HEK293 (cell line): ENCODE data around the gene ATP6V1B1.

ENCODE experiments used
- EGR2 ChIP-seq: fragments of 450-650 bp; formaldehyde crosslinking; IDR thresholded peaks from 2 replicates; pipeline ENCODE4 v1.5.1; 2016; ENCODE audit warnings: low read depth, missing biosample characterization, missing genetic modification characterization
- GLI4 ChIP-seq: fragments of 450-650 bp; formaldehyde crosslinking; IDR thresholded peaks from 2 replicates; pipeline ENCODE4 v1.5.1; 2016; ENCODE audit warnings: missing biosample characterization, missing genetic modification characterization
- YY1 ChIP-seq: fragments of 450-650 bp; formaldehyde crosslinking; IDR thresholded peaks from 2 replicates; pipeline ENCODE4 v1.5.1; 2018; ENCODE audit warnings: missing biosample characterization, missing genetic modification characterization
- ZNF10 ChIP-seq: fragments of 450-650 bp; formaldehyde crosslinking; IDR thresholded peaks from 2 replicates; pipeline ENCODE4 v1.5.1; 2017; ENCODE audit warnings: missing biosample characterization, missing genetic modification characterization
- ZNF2 ChIP-seq: fragments of 450-650 bp; formaldehyde crosslinking; IDR thresholded peaks from 2 replicates; pipeline ENCODE4 v1.5.1; 2016; ENCODE audit warnings: missing biosample characterization, missing genetic modification characterization
- ZNF350 ChIP-seq: fragments of 450-650 bp; formaldehyde crosslinking; IDR thresholded peaks from 2 replicates; pipeline ENCODE4 v1.5.0; 2017; ENCODE audit warnings: missing biosample characterization, mild to moderate bottlenecking, missing genetic modification characterization
- ZNF391 ChIP-seq: fragments of 450-650 bp; formaldehyde crosslinking; IDR thresholded peaks from 2 replicates; pipeline ENCODE4 v1.5.1; 2016; ENCODE audit warnings: low read depth, missing biosample characterization, missing genetic modification characterization, borderline replicate concordance
- ZNF629 ChIP-seq: fragments of 450-650 bp; formaldehyde crosslinking; IDR thresholded peaks from 2 replicates; pipeline ENCODE4 v1.5.1; 2017; ENCODE audit warnings: missing biosample characterization, missing genetic modification characterization
- TF ChIP-seq, protein P1 (sequence below): fragments of 450-650 bp; formaldehyde crosslinking; IDR thresholded peaks from 2 replicates; pipeline ENCODE4 v1.5.1; 2016; ENCODE audit warnings: missing biosample characterization, missing genetic modification characterization
- TF ChIP-seq, protein P2 (sequence below): fragments of 450-650 bp; formaldehyde crosslinking; IDR thresholded peaks from 2 replicates; pipeline ENCODE4 v1.5.1; 2016; ENCODE audit warnings: missing biosample characterization, missing genetic modification characterization
- TF ChIP-seq, protein P3 (sequence below): fragments of 450-650 bp; formaldehyde crosslinking; IDR thresholded peaks from 2 replicates; pipeline ENCODE4 v1.5.1; 2016; ENCODE audit warnings: missing biosample characterization, missing genetic modification characterization
- TF ChIP-seq, protein P4 (sequence below): fragments of 450-650 bp; formaldehyde crosslinking; IDR thresholded peaks from 2 replicates; pipeline ENCODE4 v1.5.1; 2016; ENCODE audit warnings: missing biosample characterization, missing genetic modification characterization
- TF ChIP-seq, protein P5 (sequence below): fragments of 450-650 bp; formaldehyde crosslinking; IDR thresholded peaks from 2 replicates; pipeline ENCODE4 v1.5.1; 2016; ENCODE audit warnings: missing biosample characterization, missing genetic modification characterization, low read depth
- TF ChIP-seq, protein P6 (sequence below): fragments of 450-650 bp; formaldehyde crosslinking; IDR thresholded peaks from 2 replicates; pipeline ENCODE4 v1.5.1; 2016; ENCODE audit warnings: missing biosample characterization, missing genetic modification characterization

DNA sequence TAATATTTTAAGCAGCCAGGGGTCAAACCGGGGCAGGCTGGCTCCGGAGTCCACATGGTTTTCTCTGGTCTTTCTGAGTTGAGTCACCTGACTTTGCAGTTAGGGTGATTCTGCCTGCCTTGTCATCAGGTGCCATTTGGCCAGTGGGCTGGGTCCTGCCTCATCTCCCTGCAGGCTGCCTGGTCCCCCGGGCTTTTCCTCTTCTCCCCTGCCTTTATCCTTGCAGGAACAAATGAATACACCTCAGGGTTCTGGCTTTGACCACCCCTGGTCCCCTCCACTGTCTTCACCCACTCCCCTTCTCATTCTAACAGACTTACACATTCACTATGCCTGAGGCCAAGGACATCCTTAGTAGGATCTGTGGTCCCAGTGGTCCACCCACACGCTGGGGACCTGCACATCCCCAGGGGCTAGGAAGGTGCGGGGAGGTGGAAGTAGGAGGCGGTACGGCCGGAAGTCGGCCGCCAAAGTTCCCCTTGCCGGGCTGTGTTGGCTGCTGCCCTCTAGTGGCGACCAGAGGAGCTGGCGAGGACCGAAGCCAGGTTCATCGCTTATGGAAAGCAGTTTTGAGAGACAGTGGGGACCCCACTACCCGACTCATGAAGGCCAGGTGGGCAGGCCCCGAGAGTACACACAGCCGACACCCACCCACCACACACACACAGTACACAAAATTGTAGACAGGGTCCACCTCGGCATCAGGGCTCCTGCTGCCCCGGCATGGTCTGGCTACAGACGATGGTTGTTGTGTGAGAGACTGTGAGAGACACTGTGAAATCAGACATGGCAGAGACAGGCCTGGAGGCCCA is 65.3 kb downstream of the ATP6V1B1 start:
- TF ChIP-seq, protein P1, sequence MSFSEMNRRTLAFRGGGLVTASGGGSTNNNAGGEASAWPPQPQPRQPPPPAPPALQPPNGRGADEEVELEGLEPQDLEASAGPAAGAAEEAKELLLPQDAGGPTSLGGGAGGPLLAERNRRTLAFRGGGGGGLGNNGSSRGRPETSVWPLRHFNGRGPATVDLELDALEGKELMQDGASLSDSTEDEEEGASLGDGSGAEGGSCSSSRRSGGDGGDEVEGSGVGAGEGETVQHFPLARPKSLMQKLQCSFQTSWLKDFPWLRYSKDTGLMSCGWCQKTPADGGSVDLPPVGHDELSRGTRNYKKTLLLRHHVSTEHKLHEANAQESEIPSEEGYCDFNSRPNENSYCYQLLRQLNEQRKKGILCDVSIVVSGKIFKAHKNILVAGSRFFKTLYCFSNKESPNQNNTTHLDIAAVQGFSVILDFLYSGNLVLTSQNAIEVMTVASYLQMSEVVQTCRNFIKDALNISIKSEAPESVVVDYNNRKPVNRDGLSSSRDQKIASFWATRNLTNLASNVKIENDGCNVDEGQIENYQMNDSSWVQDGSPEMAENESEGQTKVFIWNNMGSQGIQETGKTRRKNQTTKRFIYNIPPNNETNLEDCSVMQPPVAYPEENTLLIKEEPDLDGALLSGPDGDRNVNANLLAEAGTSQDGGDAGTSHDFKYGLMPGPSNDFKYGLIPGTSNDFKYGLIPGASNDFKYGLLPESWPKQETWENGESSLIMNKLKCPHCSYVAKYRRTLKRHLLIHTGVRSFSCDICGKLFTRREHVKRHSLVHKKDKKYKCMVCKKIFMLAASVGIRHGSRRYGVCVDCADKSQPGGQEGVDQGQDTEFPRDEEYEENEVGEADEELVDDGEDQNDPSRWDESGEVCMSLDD (tag by site-specific recombination), result no peak; the same call in none of the 2 replicates
- TF ChIP-seq, protein P2, sequence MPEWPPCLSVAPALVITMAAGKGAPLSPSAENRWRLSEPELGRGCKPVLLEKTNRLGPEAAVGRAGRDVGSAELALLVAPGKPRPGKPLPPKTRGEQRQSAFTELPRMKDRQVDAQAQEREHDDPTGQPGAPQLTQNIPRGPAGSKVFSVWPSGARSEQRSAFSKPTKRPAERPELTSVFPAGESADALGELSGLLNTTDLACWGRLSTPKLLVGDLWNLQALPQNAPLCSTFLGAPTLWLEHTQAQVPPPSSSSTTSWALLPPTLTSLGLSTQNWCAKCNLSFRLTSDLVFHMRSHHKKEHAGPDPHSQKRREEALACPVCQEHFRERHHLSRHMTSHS, result no peak
- TF ChIP-seq ZNF391 (0 out of 2 replicates have a peak, but pooled peaks have one; percentile 24), ZNF629 (tag by site-specific recombination) (no peak), GLI4 (tag by site-specific recombination) (no peak), EGR2 (peak; percentile 45; the same call in 1 of the 2 replicates), ZNF350 (no peak), ZNF2 (tag by site-specific recombination) (peak; percentile 59; the same call in 1 of the 2 replicates), ZNF10 (tag by site-specific recombination) (no peak), YY1 (no peak)
- TF ChIP-seq, protein P3, sequence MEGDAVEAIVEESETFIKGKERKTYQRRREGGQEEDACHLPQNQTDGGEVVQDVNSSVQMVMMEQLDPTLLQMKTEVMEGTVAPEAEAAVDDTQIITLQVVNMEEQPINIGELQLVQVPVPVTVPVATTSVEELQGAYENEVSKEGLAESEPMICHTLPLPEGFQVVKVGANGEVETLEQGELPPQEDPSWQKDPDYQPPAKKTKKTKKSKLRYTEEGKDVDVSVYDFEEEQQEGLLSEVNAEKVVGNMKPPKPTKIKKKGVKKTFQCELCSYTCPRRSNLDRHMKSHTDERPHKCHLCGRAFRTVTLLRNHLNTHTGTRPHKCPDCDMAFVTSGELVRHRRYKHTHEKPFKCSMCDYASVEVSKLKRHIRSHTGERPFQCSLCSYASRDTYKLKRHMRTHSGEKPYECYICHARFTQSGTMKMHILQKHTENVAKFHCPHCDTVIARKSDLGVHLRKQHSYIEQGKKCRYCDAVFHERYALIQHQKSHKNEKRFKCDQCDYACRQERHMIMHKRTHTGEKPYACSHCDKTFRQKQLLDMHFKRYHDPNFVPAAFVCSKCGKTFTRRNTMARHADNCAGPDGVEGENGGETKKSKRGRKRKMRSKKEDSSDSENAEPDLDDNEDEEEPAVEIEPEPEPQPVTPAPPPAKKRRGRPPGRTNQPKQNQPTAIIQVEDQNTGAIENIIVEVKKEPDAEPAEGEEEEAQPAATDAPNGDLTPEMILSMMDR, result peak; percentile 90
- TF ChIP-seq, protein P4, sequence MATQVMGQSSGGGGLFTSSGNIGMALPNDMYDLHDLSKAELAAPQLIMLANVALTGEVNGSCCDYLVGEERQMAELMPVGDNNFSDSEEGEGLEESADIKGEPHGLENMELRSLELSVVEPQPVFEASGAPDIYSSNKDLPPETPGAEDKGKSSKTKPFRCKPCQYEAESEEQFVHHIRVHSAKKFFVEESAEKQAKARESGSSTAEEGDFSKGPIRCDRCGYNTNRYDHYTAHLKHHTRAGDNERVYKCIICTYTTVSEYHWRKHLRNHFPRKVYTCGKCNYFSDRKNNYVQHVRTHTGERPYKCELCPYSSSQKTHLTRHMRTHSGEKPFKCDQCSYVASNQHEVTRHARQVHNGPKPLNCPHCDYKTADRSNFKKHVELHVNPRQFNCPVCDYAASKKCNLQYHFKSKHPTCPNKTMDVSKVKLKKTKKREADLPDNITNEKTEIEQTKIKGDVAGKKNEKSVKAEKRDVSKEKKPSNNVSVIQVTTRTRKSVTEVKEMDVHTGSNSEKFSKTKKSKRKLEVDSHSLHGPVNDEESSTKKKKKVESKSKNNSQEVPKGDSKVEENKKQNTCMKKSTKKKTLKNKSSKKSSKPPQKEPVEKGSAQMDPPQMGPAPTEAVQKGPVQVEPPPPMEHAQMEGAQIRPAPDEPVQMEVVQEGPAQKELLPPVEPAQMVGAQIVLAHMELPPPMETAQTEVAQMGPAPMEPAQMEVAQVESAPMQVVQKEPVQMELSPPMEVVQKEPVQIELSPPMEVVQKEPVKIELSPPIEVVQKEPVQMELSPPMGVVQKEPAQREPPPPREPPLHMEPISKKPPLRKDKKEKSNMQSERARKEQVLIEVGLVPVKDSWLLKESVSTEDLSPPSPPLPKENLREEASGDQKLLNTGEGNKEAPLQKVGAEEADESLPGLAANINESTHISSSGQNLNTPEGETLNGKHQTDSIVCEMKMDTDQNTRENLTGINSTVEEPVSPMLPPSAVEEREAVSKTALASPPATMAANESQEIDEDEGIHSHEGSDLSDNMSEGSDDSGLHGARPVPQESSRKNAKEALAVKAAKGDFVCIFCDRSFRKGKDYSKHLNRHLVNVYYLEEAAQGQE (tag by site-specific recombination), result no peak
- TF ChIP-seq, protein P5, sequence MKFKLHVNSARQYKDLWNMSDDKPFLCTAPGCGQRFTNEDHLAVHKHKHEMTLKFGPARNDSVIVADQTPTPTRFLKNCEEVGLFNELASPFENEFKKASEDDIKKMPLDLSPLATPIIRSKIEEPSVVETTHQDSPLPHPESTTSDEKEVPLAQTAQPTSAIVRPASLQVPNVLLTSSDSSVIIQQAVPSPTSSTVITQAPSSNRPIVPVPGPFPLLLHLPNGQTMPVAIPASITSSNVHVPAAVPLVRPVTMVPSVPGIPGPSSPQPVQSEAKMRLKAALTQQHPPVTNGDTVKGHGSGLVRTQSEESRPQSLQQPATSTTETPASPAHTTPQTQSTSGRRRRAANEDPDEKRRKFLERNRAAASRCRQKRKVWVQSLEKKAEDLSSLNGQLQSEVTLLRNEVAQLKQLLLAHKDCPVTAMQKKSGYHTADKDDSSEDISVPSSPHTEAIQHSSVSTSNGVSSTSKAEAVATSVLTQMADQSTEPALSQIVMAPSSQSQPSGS (tag by site-specific recombination), result no peak
- TF ChIP-seq, protein P6, sequence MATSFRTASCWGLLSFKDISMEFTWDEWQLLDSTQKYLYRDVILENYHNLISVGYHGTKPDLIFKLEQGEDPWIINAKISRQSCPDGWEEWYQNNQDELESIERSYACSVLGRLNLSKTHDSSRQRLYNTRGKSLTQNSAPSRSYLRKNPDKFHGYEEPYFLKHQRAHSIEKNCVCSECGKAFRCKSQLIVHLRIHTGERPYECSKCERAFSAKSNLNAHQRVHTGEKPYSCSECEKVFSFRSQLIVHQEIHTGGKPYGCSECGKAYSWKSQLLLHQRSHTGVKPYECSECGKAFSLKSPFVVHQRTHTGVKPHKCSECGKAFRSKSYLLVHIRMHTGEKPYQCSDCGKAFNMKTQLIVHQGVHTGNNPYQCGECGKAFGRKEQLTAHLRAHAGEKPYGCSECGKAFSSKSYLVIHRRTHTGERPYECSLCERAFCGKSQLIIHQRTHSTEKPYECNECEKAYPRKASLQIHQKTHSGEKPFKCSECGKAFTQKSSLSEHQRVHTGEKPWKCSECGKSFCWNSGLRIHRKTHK, result no peak
